A549 (cell line): Measurements from ENCODE around the gene C10orf90.

Source experiments
- CHD4 ChIP-seq: fragments of 200-600 bp; sonication (generic); IDR thresholded peaks from 2 replicates; pipeline ENCODE4 v1.6.1; 2016; ENCODE audit warnings: antibody characterized with exemption, mild to moderate bottlenecking, borderline replicate concordance
- RNF2 ChIP-seq: fragments of 200-600 bp; sonication (generic); IDR thresholded peaks from 2 replicates; pipeline ENCODE4 v1.6.1; 2016; ENCODE audit warnings: low read depth, mild to moderate bottlenecking, antibody characterized with exemption, moderate library complexity, borderline replicate concordance
- ZNF302 ChIP-seq: fragments of 250-450 bp; sonication (Bioruptor Pico); IDR thresholded peaks from 2 replicates; pipeline ENCODE4 v1.9.0; 2021; ENCODE audit warnings: inconsistent platforms, mild to moderate bottlenecking, moderate library complexity
- TF ChIP-seq, protein P1 (sequence below): fragments of >200 bp; sonication (Bioruptor Twin); formaldehyde crosslinking; IDR thresholded peaks from 3 replicates; pipeline ENCODE4 v1.5.1; 2016
- TF ChIP-seq, protein P2 (sequence below): fragments of 450-650 bp; IDR thresholded peaks from 2 replicates; pipeline ENCODE4 v1.6.1; 2014; ENCODE audit warnings: antibody characterized with exemption
- TF ChIP-seq, protein P3 (sequence below): fragments of 200-600 bp; sonication (generic); IDR thresholded peaks from 2 replicates; pipeline ENCODE4 v1.6.1; 2016; ENCODE audit warnings: antibody characterized with exemption, mild to moderate bottlenecking, moderate library complexity

DNA sequence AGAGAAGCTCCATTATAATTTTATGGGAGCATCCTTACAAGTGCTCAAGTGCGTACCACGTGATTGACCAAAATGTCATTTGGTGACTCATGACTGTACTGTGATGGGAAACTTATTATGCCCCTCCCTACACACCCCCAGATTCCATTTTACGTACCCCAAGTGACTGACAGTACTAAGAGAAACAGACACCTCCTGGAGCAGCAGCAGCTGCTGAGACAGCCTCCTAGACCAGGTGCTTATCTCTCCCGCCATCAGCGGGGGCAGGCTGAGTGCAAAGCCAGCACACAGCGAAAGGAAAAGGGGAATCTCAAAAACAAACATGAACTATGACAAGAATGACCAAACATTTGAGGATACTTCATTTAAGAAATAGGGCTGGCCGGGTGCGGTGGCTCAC, 278.0 kb downstream of the C10orf90 start:
- TF ChIP-seq, protein P1, sequence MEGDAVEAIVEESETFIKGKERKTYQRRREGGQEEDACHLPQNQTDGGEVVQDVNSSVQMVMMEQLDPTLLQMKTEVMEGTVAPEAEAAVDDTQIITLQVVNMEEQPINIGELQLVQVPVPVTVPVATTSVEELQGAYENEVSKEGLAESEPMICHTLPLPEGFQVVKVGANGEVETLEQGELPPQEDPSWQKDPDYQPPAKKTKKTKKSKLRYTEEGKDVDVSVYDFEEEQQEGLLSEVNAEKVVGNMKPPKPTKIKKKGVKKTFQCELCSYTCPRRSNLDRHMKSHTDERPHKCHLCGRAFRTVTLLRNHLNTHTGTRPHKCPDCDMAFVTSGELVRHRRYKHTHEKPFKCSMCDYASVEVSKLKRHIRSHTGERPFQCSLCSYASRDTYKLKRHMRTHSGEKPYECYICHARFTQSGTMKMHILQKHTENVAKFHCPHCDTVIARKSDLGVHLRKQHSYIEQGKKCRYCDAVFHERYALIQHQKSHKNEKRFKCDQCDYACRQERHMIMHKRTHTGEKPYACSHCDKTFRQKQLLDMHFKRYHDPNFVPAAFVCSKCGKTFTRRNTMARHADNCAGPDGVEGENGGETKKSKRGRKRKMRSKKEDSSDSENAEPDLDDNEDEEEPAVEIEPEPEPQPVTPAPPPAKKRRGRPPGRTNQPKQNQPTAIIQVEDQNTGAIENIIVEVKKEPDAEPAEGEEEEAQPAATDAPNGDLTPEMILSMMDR: no peak
- TF ChIP-seq ZNF302 (CRISPR knock-in tag): no peak
- TF ChIP-seq, protein P2, sequence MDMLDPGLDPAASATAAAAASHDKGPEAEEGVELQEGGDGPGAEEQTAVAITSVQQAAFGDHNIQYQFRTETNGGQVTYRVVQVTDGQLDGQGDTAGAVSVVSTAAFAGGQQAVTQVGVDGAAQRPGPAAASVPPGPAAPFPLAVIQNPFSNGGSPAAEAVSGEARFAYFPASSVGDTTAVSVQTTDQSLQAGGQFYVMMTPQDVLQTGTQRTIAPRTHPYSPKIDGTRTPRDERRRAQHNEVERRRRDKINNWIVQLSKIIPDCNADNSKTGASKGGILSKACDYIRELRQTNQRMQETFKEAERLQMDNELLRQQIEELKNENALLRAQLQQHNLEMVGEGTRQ: no peak
- TF ChIP-seq CHD4: no peak
- TF ChIP-seq, protein P3, sequence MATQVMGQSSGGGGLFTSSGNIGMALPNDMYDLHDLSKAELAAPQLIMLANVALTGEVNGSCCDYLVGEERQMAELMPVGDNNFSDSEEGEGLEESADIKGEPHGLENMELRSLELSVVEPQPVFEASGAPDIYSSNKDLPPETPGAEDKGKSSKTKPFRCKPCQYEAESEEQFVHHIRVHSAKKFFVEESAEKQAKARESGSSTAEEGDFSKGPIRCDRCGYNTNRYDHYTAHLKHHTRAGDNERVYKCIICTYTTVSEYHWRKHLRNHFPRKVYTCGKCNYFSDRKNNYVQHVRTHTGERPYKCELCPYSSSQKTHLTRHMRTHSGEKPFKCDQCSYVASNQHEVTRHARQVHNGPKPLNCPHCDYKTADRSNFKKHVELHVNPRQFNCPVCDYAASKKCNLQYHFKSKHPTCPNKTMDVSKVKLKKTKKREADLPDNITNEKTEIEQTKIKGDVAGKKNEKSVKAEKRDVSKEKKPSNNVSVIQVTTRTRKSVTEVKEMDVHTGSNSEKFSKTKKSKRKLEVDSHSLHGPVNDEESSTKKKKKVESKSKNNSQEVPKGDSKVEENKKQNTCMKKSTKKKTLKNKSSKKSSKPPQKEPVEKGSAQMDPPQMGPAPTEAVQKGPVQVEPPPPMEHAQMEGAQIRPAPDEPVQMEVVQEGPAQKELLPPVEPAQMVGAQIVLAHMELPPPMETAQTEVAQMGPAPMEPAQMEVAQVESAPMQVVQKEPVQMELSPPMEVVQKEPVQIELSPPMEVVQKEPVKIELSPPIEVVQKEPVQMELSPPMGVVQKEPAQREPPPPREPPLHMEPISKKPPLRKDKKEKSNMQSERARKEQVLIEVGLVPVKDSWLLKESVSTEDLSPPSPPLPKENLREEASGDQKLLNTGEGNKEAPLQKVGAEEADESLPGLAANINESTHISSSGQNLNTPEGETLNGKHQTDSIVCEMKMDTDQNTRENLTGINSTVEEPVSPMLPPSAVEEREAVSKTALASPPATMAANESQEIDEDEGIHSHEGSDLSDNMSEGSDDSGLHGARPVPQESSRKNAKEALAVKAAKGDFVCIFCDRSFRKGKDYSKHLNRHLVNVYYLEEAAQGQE: no peak
- TF ChIP-seq RNF2: no peak
